HG02798 (cell line): ENCODE data around the gene NEURL4.

Experiments
- ATAC-seq: cut with Tn5 transposase; IDR thresholded peaks from one replicate; pipeline ENCODE4 v1.9.1; 2021; ENCODE audit warnings: mild to moderate bottlenecking; ENCODE audit not compliant: unreplicated experiment, poor library complexity

NEURL4 gene

GRCh38 chr17:7307686-7308624 is 21.2 kb downstream of the NEURL4 start:
- ATAC-seq, result peak; percentile 4

DNA sequence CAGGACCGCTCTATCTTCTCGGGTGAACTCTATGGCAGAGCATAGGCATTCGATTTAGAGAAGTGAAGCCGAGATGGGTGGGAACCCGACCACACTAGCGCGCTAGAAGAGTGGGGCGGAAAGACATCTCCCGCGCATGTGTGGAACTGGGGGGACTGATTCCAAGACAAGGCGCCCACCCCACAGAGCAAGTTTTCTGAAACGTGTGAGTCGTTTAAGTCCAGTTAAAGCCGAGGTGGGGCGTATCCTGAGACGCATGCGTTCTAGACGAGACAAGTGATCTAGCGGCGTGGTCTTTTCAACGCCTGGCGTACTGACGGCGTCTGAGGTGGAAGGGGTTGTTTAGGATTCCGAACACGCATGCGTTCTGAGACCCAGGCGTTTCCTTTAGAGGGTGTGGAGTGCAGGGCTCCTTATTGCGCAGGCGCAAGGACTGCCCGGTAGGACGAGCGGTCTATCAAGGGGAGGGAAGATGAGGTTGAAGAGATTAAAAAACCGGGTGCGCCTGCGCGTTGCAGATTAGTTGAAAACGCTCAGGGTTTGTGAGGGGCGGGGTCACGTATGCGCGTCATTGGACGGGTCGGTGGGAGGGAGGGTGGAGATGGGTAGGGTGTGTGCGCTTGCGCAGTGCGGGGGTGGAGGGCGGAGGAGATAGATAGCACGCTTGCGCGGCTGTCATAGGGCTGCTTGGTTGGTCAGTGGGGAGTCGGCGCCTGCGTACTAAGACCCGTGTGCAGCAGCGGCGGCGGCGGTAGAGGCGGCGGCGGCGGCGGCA is 22.0 kb downstream of the NEURL4 start, which contains the start of gene EIF5A:
EIF5A (plus strand) TSS at position 718 of the 775 bp plus-strand sequence. CDS start 2,008 bp downstream, outside the sequence.
- peak; percentile 79 for ATAC-seq

- no peak for ATAC-seq
Measured at GRCh38 chr17:7304179-7304578, 25.0 kb downstream of the NEURL4 start.

DNA sequence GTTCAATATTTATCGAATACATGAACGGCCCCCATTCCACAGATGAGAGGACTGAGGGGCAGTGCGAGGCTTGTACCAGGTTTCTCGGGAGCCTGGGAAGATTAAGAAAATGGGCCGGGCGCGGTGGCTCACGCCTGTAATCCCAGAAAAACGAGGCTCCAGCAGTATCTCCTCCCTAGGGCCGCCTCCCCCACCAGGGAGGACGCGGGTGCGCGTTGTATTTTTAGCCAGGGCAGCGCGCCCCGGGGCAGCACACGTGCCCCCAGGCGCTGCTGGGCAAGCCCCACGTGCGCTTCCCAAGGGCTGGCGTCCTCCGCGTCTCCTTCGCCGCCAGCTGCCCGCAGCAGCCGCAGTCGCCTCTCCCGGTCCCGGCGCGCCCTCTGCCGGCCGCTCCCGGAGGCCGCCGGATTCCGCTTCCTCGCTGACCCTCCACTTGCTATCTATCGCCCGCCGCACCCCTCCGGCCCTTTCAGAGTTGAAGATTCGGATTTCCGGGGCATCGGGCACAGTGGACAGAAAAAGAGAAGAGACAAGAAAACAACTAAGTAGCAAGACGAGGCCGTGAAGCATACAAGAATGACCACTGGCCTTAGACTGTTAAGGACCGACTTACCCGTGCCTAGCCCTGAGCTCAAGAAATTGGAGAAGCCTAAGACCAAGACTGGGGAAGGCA is 32.8 kb downstream of the NEURL4 start:
- ATAC-seq, result peak; percentile 55

- ATAC-seq, result no peak
Measured at GRCh38 chr17:7295230-7296180, 33.6 kb downstream of the NEURL4 start.

- ATAC-seq, result peak; percentile 63
Measured at GRCh38 chr17:7294614-7295153, 34.5 kb downstream of the NEURL4 start, which contains the start of gene YBX2. TSS of gene YBX2 (minus strand) at chr17:7294639. CDS start at chr17:7294500, 139 bp downstream.

DNA sequence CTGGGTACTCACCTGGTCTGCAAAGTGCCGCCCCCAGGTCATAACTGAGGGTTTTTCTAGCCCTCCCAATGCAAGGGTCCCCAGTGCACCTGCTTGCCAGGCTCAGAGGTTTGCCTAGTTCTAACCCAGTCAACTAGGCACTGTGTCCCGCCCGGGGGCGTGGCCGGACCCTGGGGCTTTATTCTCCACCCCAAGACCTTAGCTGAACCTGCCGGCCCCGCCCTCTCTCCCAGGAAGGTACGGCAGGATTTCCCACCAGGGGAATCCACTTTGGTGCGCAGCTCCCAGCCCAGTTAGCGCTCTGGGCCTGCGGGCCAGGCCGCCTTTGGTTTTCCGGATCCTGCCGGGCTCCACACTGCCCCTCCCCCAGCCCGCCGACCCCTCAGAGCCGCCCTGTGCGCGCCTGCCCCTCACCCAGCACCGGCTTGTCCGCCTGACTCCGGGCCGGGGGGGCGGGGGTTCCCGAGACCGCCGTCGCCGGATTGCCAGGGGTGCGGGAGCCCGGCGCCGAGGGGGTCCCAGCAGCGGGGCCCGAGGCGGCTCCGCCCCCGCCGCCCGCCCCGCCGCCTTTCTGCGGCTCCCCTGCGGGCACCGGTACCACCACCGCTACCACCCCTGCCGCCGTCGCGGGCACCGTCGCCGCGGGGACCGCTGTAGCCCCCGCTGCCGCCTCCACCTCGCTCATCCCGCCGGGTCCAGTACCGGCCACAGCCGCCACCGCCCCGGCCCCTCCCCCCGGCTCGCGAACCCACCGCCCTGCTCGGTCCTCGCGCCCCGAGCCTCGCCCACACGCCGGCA is 35.1 kb downstream of the NEURL4 start:
- no peak for ATAC-seq

DNA sequence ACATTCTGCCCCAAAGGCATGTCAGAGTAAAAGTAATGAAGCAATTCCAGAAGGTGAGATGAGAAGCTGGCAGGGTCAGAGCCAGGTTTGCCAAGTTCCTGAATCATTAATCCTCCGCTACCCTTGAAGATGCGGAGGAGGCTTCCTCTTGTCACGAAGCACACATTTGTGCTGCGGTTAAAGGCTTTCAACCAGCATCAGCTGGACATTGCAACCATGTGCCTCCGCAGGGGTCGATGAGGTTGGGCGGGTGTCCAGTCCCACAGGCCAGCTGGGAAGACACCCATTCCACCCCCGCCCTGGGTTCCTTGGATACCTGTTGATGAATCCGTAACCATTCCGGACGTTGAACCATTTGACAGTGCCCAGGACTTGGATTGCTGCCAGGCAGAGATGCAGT is 36.0 kb downstream of the NEURL4 start:
- no peak for ATAC-seq

GRCh38 chr17:7292729-7293128 is 36.4 kb downstream of the NEURL4 start:
- ATAC-seq, result no peak

GRCh38 chr17:7292194-7292593 is 36.9 kb downstream of the NEURL4 start:
- no peak for ATAC-seq

DNA sequence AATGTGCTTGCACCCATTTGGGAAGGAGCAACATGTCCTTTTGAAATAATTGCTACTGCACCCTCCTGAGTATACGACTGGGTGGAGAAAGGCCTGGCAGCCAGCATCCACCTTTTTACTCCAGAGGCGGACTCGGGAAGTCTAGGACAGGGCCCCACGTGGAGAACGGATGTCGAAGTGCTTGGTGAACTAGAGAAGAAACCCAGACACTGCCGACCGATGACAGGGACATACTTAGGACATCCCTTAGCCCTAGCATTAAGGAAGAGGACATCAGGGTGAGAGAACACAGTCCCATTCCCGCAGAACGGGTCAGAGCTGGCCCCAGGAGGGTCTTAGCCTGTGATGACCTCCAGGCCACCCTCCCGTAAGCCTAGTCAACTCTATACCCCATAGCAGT is 38.5 kb downstream of the NEURL4 start:
- no peak for ATAC-seq

DNA sequence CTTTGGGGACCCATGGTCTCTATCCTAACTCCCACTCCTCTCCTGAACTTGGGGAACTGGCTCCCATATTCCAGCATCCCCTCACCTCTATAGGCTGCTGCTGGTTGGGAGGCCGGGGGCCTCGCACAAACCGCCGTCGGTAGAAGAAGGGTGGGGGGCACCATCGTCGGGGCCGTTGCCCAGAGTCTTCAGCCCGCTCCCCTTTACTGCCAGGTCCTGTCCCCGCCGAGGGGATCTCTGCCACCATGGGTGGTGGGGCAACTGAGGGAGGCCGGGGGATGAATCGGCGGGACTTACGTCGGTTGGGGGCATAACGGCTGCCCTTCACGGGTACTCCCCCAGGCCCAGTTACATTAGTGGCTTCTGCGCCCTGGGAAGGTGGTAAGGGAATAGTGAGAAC is 39.0 kb downstream of the NEURL4 start:
- ATAC-seq, result no peak

GRCh38 chr17:7289256-7290032 is 39.7 kb downstream of the NEURL4 start:
- no peak for ATAC-seq

DNA sequence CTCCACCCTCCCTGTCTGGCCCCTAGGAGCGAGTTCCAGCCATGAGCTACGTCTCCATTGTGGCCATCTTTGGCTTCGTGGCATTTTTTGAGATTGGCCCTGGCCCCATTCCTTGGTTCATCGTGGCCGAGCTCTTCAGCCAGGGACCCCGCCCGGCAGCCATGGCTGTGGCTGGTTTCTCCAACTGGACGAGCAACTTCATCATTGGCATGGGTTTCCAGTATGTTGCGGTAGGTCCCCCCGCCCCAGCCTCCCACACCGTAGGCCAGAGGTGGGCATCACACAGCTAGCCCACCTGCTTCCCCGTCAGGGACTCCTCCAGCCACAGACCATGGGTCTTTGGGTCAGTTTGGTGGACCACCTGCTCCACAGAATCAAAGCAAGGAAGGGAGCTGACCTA is 43.5 kb downstream of the NEURL4 start:
- no peak for ATAC-seq

DNA sequence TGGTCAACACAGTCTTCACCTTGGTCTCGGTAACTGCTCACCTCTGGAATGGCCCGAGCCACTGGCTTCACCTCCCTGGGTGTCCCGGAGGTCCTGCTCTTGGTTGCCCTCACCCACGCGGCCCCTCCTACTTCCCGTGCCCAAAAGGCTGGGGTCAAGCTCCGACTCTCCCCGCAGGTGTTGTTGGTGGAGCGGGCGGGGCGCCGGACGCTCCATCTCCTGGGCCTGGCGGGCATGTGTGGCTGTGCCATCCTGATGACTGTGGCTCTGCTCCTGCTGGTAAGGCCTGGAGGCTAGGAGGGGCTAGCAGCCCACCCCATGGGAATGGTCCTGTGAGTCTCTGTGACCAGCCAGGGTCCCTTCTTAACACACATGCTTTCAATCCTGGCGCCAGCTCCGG is 44.2 kb downstream of the NEURL4 start:
- ATAC-seq, result no peak

- ATAC-seq, result no peak
Measured at GRCh38 chr17:7283471-7284216, 45.5 kb downstream of the NEURL4 start.

DNA sequence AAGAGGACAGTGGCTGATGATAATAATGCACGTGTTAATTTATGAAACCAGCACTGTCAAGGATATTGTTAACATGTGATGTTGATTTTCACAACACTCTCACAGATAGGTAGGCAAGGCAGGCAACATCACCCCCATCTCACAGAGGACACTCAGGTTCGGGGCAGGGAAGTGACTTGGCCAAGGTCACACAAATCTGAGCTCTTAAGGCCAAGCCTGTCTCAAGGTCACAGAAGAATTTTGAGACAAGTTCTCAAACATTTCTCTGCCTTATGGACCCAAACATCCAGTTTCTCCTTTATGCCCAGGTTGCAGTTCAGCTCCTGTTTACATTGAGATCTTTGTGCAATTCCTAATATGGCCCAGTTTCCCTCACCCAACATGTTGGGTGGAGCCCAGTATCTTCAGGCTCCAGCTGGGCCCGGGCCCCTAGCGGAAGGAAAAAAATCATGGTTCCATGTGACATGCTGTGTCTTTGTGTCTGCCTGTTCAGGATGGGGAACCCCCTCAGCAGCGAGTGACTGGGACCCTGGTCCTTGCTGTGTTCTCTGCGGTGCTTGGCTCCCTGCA is 46.3 kb downstream of the NEURL4 start:
- no peak for ATAC-seq
